GOT3 (cell line): ENCODE data around the gene FSD1L.
"Not testable (repeated sequence)": the region's sequence is repeated elsewhere in the genome, so short reads cannot be mapped to it uniquely, and the experiment has no call there.

ENCODE experiments used
- DNase-seq: peaks from one replicate; lab custom pipeline; 2025; ENCODE audit warnings: mixed read lengths; lab: John Stamatoyannopoulos, UW

The FSD1L gene

GRCh38 chr9:105485131-105485530 lies 37.3 kb downstream of the FSD1L start:
- no peak for DNase-seq

GRCh38 chr9:105496826-105497225 lies 49.0 kb downstream of the FSD1L start:
- no peak for DNase-seq

- DNase-seq: no peak
Observed at GRCh38 chr9:105497704-105498103, 49.9 kb downstream of the FSD1L start.

GRCh38 chr9:105500108-105500766 lies 52.4 kb downstream of the FSD1L start:
- DNase-seq: no peak

- DNase-seq: no peak
Observed at GRCh38 chr9:105501414-105501813, 53.6 kb downstream of the FSD1L start.

- no peak for DNase-seq
Observed at GRCh38 chr9:105502276-105502675, 54.4 kb downstream of the FSD1L start.

GRCh38 chr9:105503881-105504280 lies 56.0 kb downstream of the FSD1L start:
- DNase-seq: no peak

GRCh38 chr9:105507096-105507790 lies 59.4 kb downstream of the FSD1L start:
- DNase-seq: no peak

- no peak for DNase-seq
Observed at GRCh38 chr9:105508530-105508929, 60.7 kb downstream of the FSD1L start.

GRCh38 chr9:105510024-105510423 lies 62.2 kb downstream of the FSD1L start:
- DNase-seq: no peak

GRCh38 chr9:105511446-105511845 lies 63.6 kb downstream of the FSD1L start:
- DNase-seq: no peak

- DNase-seq: no peak
Observed at GRCh38 chr9:105515811-105516413, 68.1 kb downstream of the FSD1L start.

- DNase-seq: not testable (repeated sequence)
Observed at GRCh38 chr9:105519710-105520369, 72.0 kb downstream of the FSD1L start.

GRCh38 chr9:105520992-105521391 lies 73.2 kb downstream of the FSD1L start:
- DNase-seq: not testable (repeated sequence)

GRCh38 chr9:105522618-105523385 lies 75.0 kb downstream of the FSD1L start:
- DNase-seq: not testable (repeated sequence)

- no peak for DNase-seq
Observed at GRCh38 chr9:105531530-105531929, 83.7 kb downstream of the FSD1L start.

GRCh38 chr9:105535920-105536668 lies 88.3 kb downstream of the FSD1L start:
- no peak for DNase-seq

- DNase-seq: no peak
Observed at GRCh38 chr9:105539452-105539851, 91.6 kb downstream of the FSD1L start.

GRCh38 chr9:105541838-105542237 lies 94.0 kb downstream of the FSD1L start:
- no peak for DNase-seq

GRCh38 chr9:105554042-105554441 lies 106.2 kb downstream of the FSD1L start:
- DNase-seq: no peak
